ENCODE data around the gene TMEM168.
"Not testable (repeated sequence)": the region's sequence is repeated elsewhere in the genome, so short reads cannot be mapped to it uniquely, and the experiment has no call there.

The TMEM168 gene

GRCh38 chr7:112799448-112800120, 9.4 kb upstream of the TMEM168 start:
- Histone ChIP-seq H3K27me3 (ENCODE audit: control insufficient read depth, insufficient read depth, low read length) (no peaks in the 10 kb centered on the region), H3K27ac (ENCODE audit: low read depth, low read length) (no peak overlapping the region), H3K4me3 (ENCODE audit: low read depth, low read length) (no peak overlapping the region), H3K9me3 (ENCODE audit: control insufficient read depth, insufficient read depth, low read depth, low read length) (no peaks in the 10 kb centered on the region), H3K36me3 (ENCODE audit: control insufficient read depth, insufficient read depth, low read length) (no peaks in the 10 kb centered on the region), H3K9ac (ENCODE audit: low read length) (no peak overlapping the region), H3K4me1 (ENCODE audit: control insufficient read depth, insufficient read depth, low read length) (no peaks in the 10 kb centered on the region)

- H3K9ac ChIP-seq (ENCODE audit: low read length): no peak overlapping the region
- H3K36me3 ChIP-seq (ENCODE audit: control insufficient read depth, insufficient read depth, low read length): no peaks in the 10 kb centered on the region
- no peaks in the 10 kb centered on the region for H3K4me1 ChIP-seq (ENCODE audit: control insufficient read depth, insufficient read depth, low read length)
- no peak overlapping the region for H3K4me3 ChIP-seq (ENCODE audit: low read depth, low read length)
- H3K27ac ChIP-seq (ENCODE audit: low read depth, low read length): no peak overlapping the region
- no peaks in the 10 kb centered on the region for H3K9me3 ChIP-seq (ENCODE audit: control insufficient read depth, insufficient read depth, low read depth, low read length)
- no peaks in the 10 kb centered on the region for H3K27me3 ChIP-seq (ENCODE audit: control insufficient read depth, insufficient read depth, low read length)
Measured at GRCh38 chr7:112798274-112799159, 8.3 kb upstream of the TMEM168 start.

GRCh38 chr7:112796552-112796951, 6.4 kb upstream of the TMEM168 start:
- H3K4me3 ChIP-seq (ENCODE audit: low read depth, low read length); H3K9ac ChIP-seq (ENCODE audit: low read length); H3K27me3 ChIP-seq (ENCODE audit: control insufficient read depth, insufficient read depth, low read length); H3K27ac ChIP-seq (ENCODE audit: low read depth, low read length); H3K9me3 ChIP-seq (ENCODE audit: control insufficient read depth, insufficient read depth, low read depth, low read length); H3K4me1 ChIP-seq (ENCODE audit: control insufficient read depth, insufficient read depth, low read length); H3K36me3 ChIP-seq (ENCODE audit: control insufficient read depth, insufficient read depth, low read length): not testable (repeated sequence)

- Histone ChIP-seq H3K9ac (ENCODE audit: low read length) (no peak overlapping the region), H3K27ac (ENCODE audit: low read depth, low read length) (no peak overlapping the region), H3K27me3 (ENCODE audit: control insufficient read depth, insufficient read depth, low read length) (no peaks in the 10 kb centered on the region), H3K9me3 (ENCODE audit: control insufficient read depth, insufficient read depth, low read depth, low read length) (no peaks in the 10 kb centered on the region), H3K4me1 (ENCODE audit: control insufficient read depth, insufficient read depth, low read length) (no peaks in the 10 kb centered on the region), H3K4me3 (ENCODE audit: low read depth, low read length) (no peak overlapping the region), H3K36me3 (ENCODE audit: control insufficient read depth, insufficient read depth, low read length) (no peaks in the 10 kb centered on the region)
Measured at GRCh38 chr7:112792441-112792840, 2.2 kb upstream of the TMEM168 start.

GRCh38 chr7:112791465-112792168, 1.4 kb upstream of the TMEM168 start:
- H3K27me3 ChIP-seq (ENCODE audit: control insufficient read depth, insufficient read depth, low read length): no peaks in the 10 kb centered on the region
- no peak overlapping the region for H3K9ac ChIP-seq (ENCODE audit: low read length)
- H3K27ac ChIP-seq (ENCODE audit: low read depth, low read length): no peak overlapping the region
- no peaks in the 10 kb centered on the region for H3K4me1 ChIP-seq (ENCODE audit: control insufficient read depth, insufficient read depth, low read length)
- no peak overlapping the region for H3K4me3 ChIP-seq (ENCODE audit: low read depth, low read length)
- no peaks in the 10 kb centered on the region for H3K9me3 ChIP-seq (ENCODE audit: control insufficient read depth, insufficient read depth, low read depth, low read length)
- H3K36me3 ChIP-seq (ENCODE audit: control insufficient read depth, insufficient read depth, low read length): no peaks in the 10 kb centered on the region

- Histone ChIP-seq H3K4me3 (ENCODE audit: low read depth, low read length) (peak overlapping the region; percentile 84), H3K27ac (ENCODE audit: low read depth, low read length) (no peak overlapping the region), H3K9ac (ENCODE audit: low read length) (peak overlapping the region; percentile 95), H3K36me3 (ENCODE audit: control insufficient read depth, insufficient read depth, low read length) (no peaks in the 10 kb centered on the region), H3K9me3 (ENCODE audit: control insufficient read depth, insufficient read depth, low read depth, low read length) (no peaks in the 10 kb centered on the region), H3K4me1 (ENCODE audit: control insufficient read depth, insufficient read depth, low read length) (no peaks in the 10 kb centered on the region), H3K27me3 (ENCODE audit: control insufficient read depth, insufficient read depth, low read length) (no peaks in the 10 kb centered on the region)
Measured at GRCh38 chr7:112790586-112791003, 402 bp upstream of the TMEM168 start.

GRCh38 chr7:112789453-112789816, 758 bp downstream of the TMEM168 start:
- Histone ChIP-seq H3K9me3 (ENCODE audit: control insufficient read depth, insufficient read depth, low read depth, low read length) (no peaks in the 10 kb centered on the region), H3K36me3 (ENCODE audit: control insufficient read depth, insufficient read depth, low read length) (no peaks in the 10 kb centered on the region), H3K4me3 (ENCODE audit: low read depth, low read length) (peak overlapping the region; percentile 84), H3K9ac (ENCODE audit: low read length) (peak overlapping the region; percentile 95), H3K27ac (ENCODE audit: low read depth, low read length) (no peak overlapping the region; the same call in 1 of the 2 replicates), H3K27me3 (ENCODE audit: control insufficient read depth, insufficient read depth, low read length) (no peaks in the 10 kb centered on the region), H3K4me1 (ENCODE audit: control insufficient read depth, insufficient read depth, low read length) (no peaks in the 10 kb centered on the region)

GRCh38 chr7:112788778-112789343, 1.3 kb downstream of the TMEM168 start:
- H3K27ac ChIP-seq (ENCODE audit: low read depth, low read length): no peak overlapping the region
- no peaks in the 10 kb centered on the region for H3K27me3 ChIP-seq (ENCODE audit: control insufficient read depth, insufficient read depth, low read length)
- no peaks in the 10 kb centered on the region for H3K4me1 ChIP-seq (ENCODE audit: control insufficient read depth, insufficient read depth, low read length)
- H3K9me3 ChIP-seq (ENCODE audit: control insufficient read depth, insufficient read depth, low read depth, low read length): no peaks in the 10 kb centered on the region
- H3K36me3 ChIP-seq (ENCODE audit: control insufficient read depth, insufficient read depth, low read length): peaks cover 3% of the 10 kb centered on the region; the same call in 1 of the 2 replicates
- H3K4me3 ChIP-seq (ENCODE audit: low read depth, low read length): peak overlapping the region; percentile 84
- H3K9ac ChIP-seq (ENCODE audit: low read length): no peak overlapping the region

GRCh38 chr7:112784603-112785002, 5.6 kb downstream of the TMEM168 start:
- H3K36me3 ChIP-seq (ENCODE audit: control insufficient read depth, insufficient read depth, low read length): peaks cover 10% of the 10 kb centered on the region; the same call in 1 of the 2 replicates
- no peak overlapping the region for H3K4me3 ChIP-seq (ENCODE audit: low read depth, low read length)
- no peak overlapping the region for H3K9ac ChIP-seq (ENCODE audit: low read length)
- no peaks in the 10 kb centered on the region for H3K27me3 ChIP-seq (ENCODE audit: control insufficient read depth, insufficient read depth, low read length)
- H3K9me3 ChIP-seq (ENCODE audit: control insufficient read depth, insufficient read depth, low read depth, low read length): no peaks in the 10 kb centered on the region
- H3K4me1 ChIP-seq (ENCODE audit: control insufficient read depth, insufficient read depth, low read length): no peaks in the 10 kb centered on the region
- no peak overlapping the region for H3K27ac ChIP-seq (ENCODE audit: low read depth, low read length)

GRCh38 chr7:112782498-112782897, 7.7 kb downstream of the TMEM168 start:
- H3K27ac ChIP-seq (ENCODE audit: low read depth, low read length): no peak overlapping the region
- no peaks in the 10 kb centered on the region for H3K4me1 ChIP-seq (ENCODE audit: control insufficient read depth, insufficient read depth, low read length)
- H3K4me3 ChIP-seq (ENCODE audit: low read depth, low read length): no peak overlapping the region
- no peaks in the 10 kb centered on the region for H3K9me3 ChIP-seq (ENCODE audit: control insufficient read depth, insufficient read depth, low read depth, low read length)
- H3K9ac ChIP-seq (ENCODE audit: low read length): no peak overlapping the region
- H3K27me3 ChIP-seq (ENCODE audit: control insufficient read depth, insufficient read depth, low read length): no peaks in the 10 kb centered on the region
- peaks cover 10% of the 10 kb centered on the region; the same call in 1 of the 2 replicates for H3K36me3 ChIP-seq (ENCODE audit: control insufficient read depth, insufficient read depth, low read length)
